K562 (cell line): ENCODE results near the gene ZBTB24. TPM values are rescaled to one million over a fixed set of nuclear protein-coding genes. Genes with fewer than 3 reads are reported as not detected.
A peak's percentile ranks its signal among the peaks of the same experiment; 100 is the strongest.

ENCODE experiments used
- ARID2 ChIP-seq: fragments of 450-650 bp; IDR thresholded peaks from 2 replicates; pipeline ENCODE4 v1.6.1; 2017; ENCODE audit warnings: antibody characterized with exemption, mild to moderate bottlenecking
- BDP1 ChIP-seq: IDR thresholded peaks from 3 replicates; pipeline ENCODE4 v1.6.1; 2011; ENCODE audit not compliant: insufficient read length, insufficient read depth
- CBFB ChIP-seq: sonication (generic); formaldehyde crosslinking; IDR thresholded peaks from 2 replicates; pipeline ENCODE4 v1.4.0; 2020; ENCODE audit warnings: mild to moderate bottlenecking, missing genetic modification reagents
- CHD1 ChIP-seq: fragments of 200-600 bp; sonication (generic); IDR thresholded peaks from one replicate; pipeline ENCODE4 v1.6.1; 2012; ENCODE audit warnings: mild to moderate bottlenecking, moderate library complexity, low read length, inconsistent platforms
- EGR1 ChIP-seq: fragments of 450-650 bp; conservative IDR thresholded peaks from 2 replicates; pipeline ENCODE4 v1.6.1; 2017; ENCODE audit warnings: mild to moderate bottlenecking
- GABPB1 ChIP-seq: sonication (generic); formaldehyde crosslinking; IDR thresholded peaks from 2 replicates; pipeline ENCODE4 v1.8.0; 2022; ENCODE audit warnings: mild to moderate bottlenecking, missing genetic modification reagents
- HLTF ChIP-seq: fragments of 450-650 bp; IDR thresholded peaks from 2 replicates; pipeline ENCODE4 v1.6.1; 2016
- KLF6 ChIP-seq: fragments of 250-450 bp; sonication (Bioruptor Pico); IDR thresholded peaks from 2 replicates; pipeline ENCODE4 v1.4.0; 2020; ENCODE audit warnings: mild to moderate bottlenecking, moderate library complexity, borderline replicate concordance
- LARP7 ChIP-seq: fragments of 450-650 bp; IDR thresholded peaks from 2 replicates; pipeline ENCODE4 v1.6.1; 2016
- MED1 ChIP-seq: sonication (generic); formaldehyde crosslinking; IDR thresholded peaks from 2 replicates; pipeline ENCODE4 v1.8.1; 2023; ENCODE audit warnings: missing genetic modification reagents, borderline replicate concordance
- NFATC3 ChIP-seq: fragments of 450-650 bp; IDR thresholded peaks from 2 replicates; pipeline ENCODE4 v1.6.1; 2017; ENCODE audit warnings: mild to moderate bottlenecking
- NR2C1 ChIP-seq, 2 experiments: fragments of 450-650 bp; IDR thresholded peaks; 2 replicates each; pipeline ENCODE4 v1.6.1; 2017; ENCODE audit warnings: mild to moderate bottlenecking in 2 of 2, antibody characterized with exemption in 1 of 2, inconsistent platforms in 1 of 2, missing compliant biosample characterization in 1 of 2, missing genetic modification characterization in 1 of 2
- PRPF4 ChIP-seq: fragments of 200-400 bp; formaldehyde crosslinking; IDR thresholded peaks from one replicate; pipeline ENCODE4 v1.6.1; 2017; ENCODE audit warnings: low read length, low read depth, mild to moderate bottlenecking; ENCODE audit not compliant: insufficient read depth, poor library complexity, severe bottlenecking
- SMAD3 ChIP-seq: fragments of 450-650 bp; formaldehyde crosslinking; conservative IDR thresholded peaks from 2 replicates; pipeline ENCODE4 v1.4.0; 2020; ENCODE audit warnings: mild to moderate bottlenecking
- SMAD4 ChIP-seq: fragments of 250-450 bp; sonication (Bioruptor Pico); conservative IDR thresholded peaks from 2 replicates; pipeline ENCODE4 v1.8.0; 2021; ENCODE audit warnings: inconsistent platforms, mild to moderate bottlenecking, moderate library complexity
- SRF ChIP-seq, 2 experiments: fragments of 250-450, 450-650 bp in 1 of 2; sonication (Bioruptor Pico) in 1 of 2; sonication (generic) in 1 of 2; formaldehyde crosslinking; IDR thresholded peaks; 2 replicates each; pipeline versions ENCODE4 v1.5.0 to v1.5.1; 2020 to 2022; ENCODE audit warnings: mild to moderate bottlenecking in 1 of 2, missing genetic modification reagents in 1 of 2
- SRSF3 ChIP-seq: fragments of 200-400 bp; formaldehyde crosslinking; IDR thresholded peaks from 2 replicates; pipeline ENCODE4 v1.6.1; 2016; ENCODE audit warnings: mild to moderate bottlenecking, low read length, moderate library complexity; ENCODE audit not compliant: insufficient read depth
- SRSF7 ChIP-seq: fragments of 200-400 bp; formaldehyde crosslinking; optimal IDR thresholded peaks from 2 replicates; pipeline ENCODE3; 2017; ENCODE audit warnings: mild to moderate bottlenecking, low read depth, low read length
- ZBTB17 ChIP-seq: fragments of 450-650 bp; formaldehyde crosslinking; IDR thresholded peaks from 2 replicates; pipeline ENCODE4 v1.4.0; 2020; ENCODE audit warnings: mild to moderate bottlenecking
- ZBTB34 ChIP-seq: fragments of 250-450 bp; sonication (Bioruptor Pico); IDR thresholded peaks from 2 replicates; pipeline ENCODE4 v1.8.0; 2021; ENCODE audit warnings: mild to moderate bottlenecking, moderate library complexity
- ZFX ChIP-seq: sonication (generic); formaldehyde crosslinking; IDR thresholded peaks from 2 replicates; pipeline ENCODE4 v1.8.0; 2022; ENCODE audit warnings: mild to moderate bottlenecking, missing genetic modification reagents, moderate library complexity
- ZNF217 ChIP-seq: sonication (generic); formaldehyde crosslinking; IDR thresholded peaks from 2 replicates; pipeline ENCODE4 v1.8.0; 2022; ENCODE audit warnings: mild to moderate bottlenecking, missing genetic modification reagents
- ZNF316 ChIP-seq: fragments of 450-650 bp; IDR thresholded peaks from 2 replicates; pipeline ENCODE4 v1.6.1; 2016
- ZNF644 ChIP-seq: fragments of 200-800 bp; sonication (Bioruptor generic); IDR thresholded peaks from 2 replicates; pipeline ENCODE4 v1.6.1; 2016; ENCODE audit warnings: low read depth, missing genetic modification characterization, missing compliant biosample characterization
- polyA plus RNA-seq, 8 experiments: library from polyadenylated mRNA; depleted of rRNA in 4 of 8; stranded (reverse) in 5 of 8; unstranded in 3 of 8; fragments of >200 nt; fragmentation: Nextera tagmentation in 2 of 8; fragmentation: Illumina TruSeq in 1 of 8; extraction: Ambion mirVana in 2 of 8; extraction: Trizol in 1 of 8; gene quantifications; 2 replicates each; pipeline versions ENCODE4 v1.2.1 to v1.2.3, GENCODE V29; 2011 to 2014; ENCODE audit warnings: inconsistent platforms in 1 of 8, missing spikeins in 1 of 8
- total RNA-seq, 7 experiments: library from RNA; depleted of rRNA in 6 of 7; stranded (reverse); fragments of >200 nt in 6 of 7; fragmentation: Illumina TruSeq in 2 of 7; extraction: Trizol in 2 of 7; gene quantifications; 2 replicates each; pipeline versions ENCODE4 v1.2.1 to v1.2.3, GENCODE V29; 2011 to 2021; ENCODE audit warnings: low replicate concordance in 1 of 7
- TF ChIP-seq, protein P1 (sequence below): fragments of 450-650 bp; IDR thresholded peaks from 2 replicates; pipeline ENCODE4 v1.6.1; 2016
- TF ChIP-seq, protein P2 (sequence below): fragments of 250-450 bp; sonication (Bioruptor Pico); IDR thresholded peaks from 2 replicates; pipeline ENCODE4 v1.8.0; 2022; ENCODE audit warnings: inconsistent platforms, mild to moderate bottlenecking, moderate library complexity, borderline replicate concordance
- TF ChIP-seq, protein P3 (sequence below): conservative IDR thresholded peaks from 2 replicates; pipeline ENCODE4 v1.6.1; 2011; ENCODE audit warnings: low read depth, mild to moderate bottlenecking, low read length; ENCODE audit not compliant: control insufficient read depth

Gene ZBTB24
- total and polyA plus RNA-seq, 9 of the 15 experiments (the other 6 are each of a cell fraction or from before 2014, with no cell fraction given), result 2.0 to 16.7 (median 8.3) TPM

GRCh38 chr6:109511832-109512231 is 28.8 kb upstream of the ZBTB24 start (continued):
- TF ChIP-seq ZNF217 (CRISPR knock-in tag) (no peak), SRSF3 (no peak), LARP7 (no peak), SMAD4 (peak; percentile 73), CBFB (CRISPR knock-in tag) (no peak), ZNF316 (no peak), MED1 (no peak), SRF (CRISPR knock-in tag; IDR thresholded peaks at IDR 0.05) (no peak), ZBTB34 (CRISPR knock-in tag) (no peak), EGR1 (no peak), BDP1 (no peak), ARID2 (no peak), SMAD3 (no peak), NFATC3 (no peak), ZFX (no peak), KLF6 (CRISPR knock-in tag) (no peak), PRPF4 (no peak), NR2C1 (IDR thresholded peaks at IDR 0.05) (no peak), NR2C1 (tag; IDR thresholded peaks at IDR 0.05) (0 out of 2 replicates have a peak, but pooled peaks have one; percentile 16), SRSF7 (no peak), ZBTB17 (CRISPR knock-in tag) (no peak), GABPB1 (no peak), HLTF (no peak), CHD1 (no peak), ZNF644 (tag) (no peak)
- TF ChIP-seq, protein P1, sequence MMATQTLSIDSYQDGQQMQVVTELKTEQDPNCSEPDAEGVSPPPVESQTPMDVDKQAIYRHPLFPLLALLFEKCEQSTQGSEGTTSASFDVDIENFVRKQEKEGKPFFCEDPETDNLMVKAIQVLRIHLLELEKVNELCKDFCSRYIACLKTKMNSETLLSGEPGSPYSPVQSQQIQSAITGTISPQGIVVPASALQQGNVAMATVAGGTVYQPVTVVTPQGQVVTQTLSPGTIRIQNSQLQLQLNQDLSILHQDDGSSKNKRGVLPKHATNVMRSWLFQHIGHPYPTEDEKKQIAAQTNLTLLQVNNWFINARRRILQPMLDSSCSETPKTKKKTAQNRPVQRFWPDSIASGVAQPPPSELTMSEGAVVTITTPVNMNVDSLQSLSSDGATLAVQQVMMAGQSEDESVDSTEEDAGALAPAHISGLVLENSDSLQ, result no peak
- TF ChIP-seq, protein P2, sequence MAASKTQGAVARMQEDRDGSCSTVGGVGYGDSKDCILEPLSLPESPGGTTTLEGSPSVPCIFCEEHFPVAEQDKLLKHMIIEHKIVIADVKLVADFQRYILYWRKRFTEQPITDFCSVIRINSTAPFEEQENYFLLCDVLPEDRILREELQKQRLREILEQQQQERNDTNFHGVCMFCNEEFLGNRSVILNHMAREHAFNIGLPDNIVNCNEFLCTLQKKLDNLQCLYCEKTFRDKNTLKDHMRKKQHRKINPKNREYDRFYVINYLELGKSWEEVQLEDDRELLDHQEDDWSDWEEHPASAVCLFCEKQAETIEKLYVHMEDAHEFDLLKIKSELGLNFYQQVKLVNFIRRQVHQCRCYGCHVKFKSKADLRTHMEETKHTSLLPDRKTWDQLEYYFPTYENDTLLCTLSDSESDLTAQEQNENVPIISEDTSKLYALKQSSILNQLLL (CRISPR knock-in tag), result no peak
- TF ChIP-seq, protein P3, sequence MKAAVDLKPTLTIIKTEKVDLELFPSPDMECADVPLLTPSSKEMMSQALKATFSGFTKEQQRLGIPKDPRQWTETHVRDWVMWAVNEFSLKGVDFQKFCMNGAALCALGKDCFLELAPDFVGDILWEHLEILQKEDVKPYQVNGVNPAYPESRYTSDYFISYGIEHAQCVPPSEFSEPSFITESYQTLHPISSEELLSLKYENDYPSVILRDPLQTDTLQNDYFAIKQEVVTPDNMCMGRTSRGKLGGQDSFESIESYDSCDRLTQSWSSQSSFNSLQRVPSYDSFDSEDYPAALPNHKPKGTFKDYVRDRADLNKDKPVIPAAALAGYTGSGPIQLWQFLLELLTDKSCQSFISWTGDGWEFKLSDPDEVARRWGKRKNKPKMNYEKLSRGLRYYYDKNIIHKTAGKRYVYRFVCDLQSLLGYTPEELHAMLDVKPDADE, result no peak
